Measurements from ENCODE around the gene MORC2. TPM values are rescaled to one million over a fixed set of nuclear protein-coding genes. Genes with fewer than 3 reads are reported as not detected.

MORC2 gene
- polyA plus RNA-seq (2012; ENCODE audit: insufficient read depth, insufficient read length, low read depth) = 130 TPM

DNA sequence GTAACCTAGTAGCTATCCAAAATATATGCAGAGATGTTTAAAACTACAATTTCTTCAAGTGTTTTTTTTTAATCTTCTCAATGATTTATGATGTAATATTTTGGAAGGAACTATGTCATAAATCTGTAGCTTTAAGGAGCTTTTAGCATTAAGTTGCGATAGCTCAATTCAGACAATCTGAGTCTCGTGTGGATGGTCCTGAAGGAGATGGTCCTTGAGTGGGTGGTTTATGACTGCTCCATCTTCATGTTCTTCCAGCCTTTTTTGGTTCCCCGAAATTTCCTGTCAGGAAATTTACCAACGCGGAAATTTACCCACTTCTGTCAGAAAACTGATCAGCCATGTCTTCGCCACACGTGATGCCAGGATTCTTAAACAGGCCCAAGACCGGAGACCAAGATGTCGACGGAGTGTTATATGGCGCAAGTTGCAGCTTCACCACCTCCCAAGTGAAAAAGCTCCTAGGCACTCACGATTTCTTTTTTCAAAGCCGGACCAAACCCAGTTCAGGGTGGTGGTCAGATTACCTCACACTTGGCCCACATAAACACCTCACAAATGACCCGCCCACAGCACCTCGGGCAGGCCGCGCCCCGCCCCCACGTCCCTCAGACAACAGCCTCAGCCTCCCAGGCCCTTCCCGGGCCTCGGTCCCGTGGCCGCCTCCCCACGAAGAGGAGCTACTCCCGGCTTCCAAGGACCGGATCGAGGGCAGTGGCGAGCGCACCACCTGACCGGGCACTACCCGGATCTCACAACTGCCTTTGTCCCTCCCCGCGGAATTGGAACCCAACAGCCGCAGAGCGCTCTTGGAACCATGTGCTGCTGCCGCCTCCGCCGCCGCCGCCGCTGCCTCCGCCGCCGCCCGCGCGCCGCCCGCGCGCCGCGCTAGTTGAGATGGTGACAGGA is at the start of gene MORC2:
Gene MORC2, minus strand, starts transcription at position 760 of the 909 bp plus-strand sequence. CDS start 885 bp downstream, outside the sequence.
- Histone ChIP-seq H3K36me3 (peaks cover 65% of the 10 kb centered on the region), H3K4me3 (ENCODE audit: low read depth, low read length) (peak within 1 kb of the TSS; percentile 65), H3K9me3 (peaks cover 5% of the 10 kb centered on the region), H3K27me3 (no peaks in the 10 kb centered on the region), H3K4me1 (0 out of 2 replicates have a peak, but pooled peaks cover 5% of the 10 kb centered on the region)
- DNase-seq = no peak
- TF ChIP-seq, protein P1, sequence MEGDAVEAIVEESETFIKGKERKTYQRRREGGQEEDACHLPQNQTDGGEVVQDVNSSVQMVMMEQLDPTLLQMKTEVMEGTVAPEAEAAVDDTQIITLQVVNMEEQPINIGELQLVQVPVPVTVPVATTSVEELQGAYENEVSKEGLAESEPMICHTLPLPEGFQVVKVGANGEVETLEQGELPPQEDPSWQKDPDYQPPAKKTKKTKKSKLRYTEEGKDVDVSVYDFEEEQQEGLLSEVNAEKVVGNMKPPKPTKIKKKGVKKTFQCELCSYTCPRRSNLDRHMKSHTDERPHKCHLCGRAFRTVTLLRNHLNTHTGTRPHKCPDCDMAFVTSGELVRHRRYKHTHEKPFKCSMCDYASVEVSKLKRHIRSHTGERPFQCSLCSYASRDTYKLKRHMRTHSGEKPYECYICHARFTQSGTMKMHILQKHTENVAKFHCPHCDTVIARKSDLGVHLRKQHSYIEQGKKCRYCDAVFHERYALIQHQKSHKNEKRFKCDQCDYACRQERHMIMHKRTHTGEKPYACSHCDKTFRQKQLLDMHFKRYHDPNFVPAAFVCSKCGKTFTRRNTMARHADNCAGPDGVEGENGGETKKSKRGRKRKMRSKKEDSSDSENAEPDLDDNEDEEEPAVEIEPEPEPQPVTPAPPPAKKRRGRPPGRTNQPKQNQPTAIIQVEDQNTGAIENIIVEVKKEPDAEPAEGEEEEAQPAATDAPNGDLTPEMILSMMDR (IDR thresholded peaks at IDR 0.05; ENCODE audit: low read depth, low read length) = no peak

DNA sequence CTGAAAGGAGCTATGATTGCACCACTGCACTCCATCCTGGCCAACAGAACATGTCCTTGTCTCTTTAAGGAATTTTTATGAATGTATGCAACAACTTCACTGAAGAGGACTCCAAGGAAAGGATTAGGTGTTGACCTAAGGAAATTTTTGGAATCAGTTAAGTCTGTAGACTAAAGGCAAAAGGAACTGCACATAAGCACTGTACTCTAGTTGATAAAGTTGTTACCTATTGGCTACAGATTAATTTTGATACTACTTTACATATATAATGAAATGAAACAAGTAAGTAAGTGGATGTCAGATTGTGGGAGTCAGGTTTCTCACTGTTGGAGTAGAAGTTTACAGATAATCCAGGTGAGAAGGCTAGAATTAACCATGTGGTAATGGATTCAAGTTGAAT is 37.0 kb upstream of the MORC2 start:
- H3K36me3 ChIP-seq = no peaks in the 10 kb centered on the region
- H3K9me3 ChIP-seq = no peaks in the 10 kb centered on the region
- no peaks in the 10 kb centered on the region for H3K4me1 ChIP-seq
- DNase-seq = no peak
- H3K27me3 ChIP-seq = peaks cover 9% of the 10 kb centered on the region
- H3K4me3 ChIP-seq (ENCODE audit: low read depth, low read length) = no peak overlapping the region
- TF ChIP-seq, protein P1 (IDR thresholded peaks at IDR 0.05; ENCODE audit: low read depth, low read length) = no peak

DNA sequence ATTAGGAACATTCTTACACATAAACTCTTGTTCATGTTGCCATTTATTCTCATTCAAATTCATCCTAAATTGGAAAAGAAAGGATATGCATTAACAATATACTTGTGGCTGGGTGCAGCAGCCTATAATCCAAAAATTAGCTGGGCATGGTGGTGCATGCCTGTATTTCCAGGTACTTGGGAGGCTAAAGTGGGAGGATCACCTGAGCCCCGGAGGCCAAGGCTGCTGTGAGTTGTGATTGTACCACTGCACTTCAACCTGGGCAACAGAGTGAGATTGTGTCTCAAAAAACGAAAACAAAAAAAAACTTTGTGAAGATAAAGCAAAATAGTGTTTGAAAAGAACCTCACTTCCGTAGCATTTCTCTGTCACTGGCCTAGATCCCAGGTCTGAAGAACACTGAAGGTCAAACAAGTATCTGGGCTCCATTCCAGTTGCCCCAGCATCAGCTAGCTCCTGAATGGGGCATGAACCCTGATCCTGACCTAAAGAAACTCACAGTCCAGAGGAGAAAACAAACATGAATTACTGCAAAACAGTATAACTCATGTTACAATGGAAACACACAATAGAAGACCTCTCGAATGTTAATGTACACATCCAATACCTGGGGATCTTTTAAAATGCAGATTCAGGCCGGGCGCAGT is 32.7 kb upstream of the MORC2 start:
- Histone ChIP-seq H3K27me3 (no peaks in the 10 kb centered on the region), H3K4me3 (ENCODE audit: low read depth, low read length) (no peak overlapping the region), H3K4me1 (no peaks in the 10 kb centered on the region), H3K9me3 (no peaks in the 10 kb centered on the region), H3K36me3 (no peaks in the 10 kb centered on the region)
- TF ChIP-seq, protein P1 (IDR thresholded peaks at IDR 0.05; ENCODE audit: low read depth, low read length) = no peak
- no peak for DNase-seq

DNA sequence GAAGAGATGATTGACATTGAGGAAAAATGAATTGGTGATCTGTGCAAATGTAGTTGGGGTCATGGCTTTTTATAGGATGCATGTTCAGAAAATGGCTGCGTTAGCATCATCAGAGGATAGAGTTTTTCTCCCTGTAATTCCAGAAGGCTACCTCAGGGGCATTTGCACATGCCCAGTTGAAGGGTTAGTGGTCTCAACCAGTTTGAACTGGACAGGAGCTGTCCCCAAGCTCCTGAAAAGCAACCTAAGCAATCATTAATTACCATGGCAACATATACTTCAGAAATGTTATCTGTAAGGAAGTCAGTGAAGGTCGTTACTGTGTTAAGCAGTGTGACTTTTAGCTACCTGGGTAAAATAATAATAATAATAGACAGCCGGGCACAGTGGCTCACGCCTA is 29.8 kb upstream of the MORC2 start:
- TF ChIP-seq, protein P1 (IDR thresholded peaks at IDR 0.05; ENCODE audit: low read depth, low read length) = no peak
- Histone ChIP-seq H3K9me3 (no peaks in the 10 kb centered on the region), H3K4me1 (no peaks in the 10 kb centered on the region), H3K36me3 (no peaks in the 10 kb centered on the region), H3K27me3 (no peaks in the 10 kb centered on the region), H3K4me3 (ENCODE audit: low read depth, low read length) (no peak overlapping the region)
- no peak for DNase-seq

DNA sequence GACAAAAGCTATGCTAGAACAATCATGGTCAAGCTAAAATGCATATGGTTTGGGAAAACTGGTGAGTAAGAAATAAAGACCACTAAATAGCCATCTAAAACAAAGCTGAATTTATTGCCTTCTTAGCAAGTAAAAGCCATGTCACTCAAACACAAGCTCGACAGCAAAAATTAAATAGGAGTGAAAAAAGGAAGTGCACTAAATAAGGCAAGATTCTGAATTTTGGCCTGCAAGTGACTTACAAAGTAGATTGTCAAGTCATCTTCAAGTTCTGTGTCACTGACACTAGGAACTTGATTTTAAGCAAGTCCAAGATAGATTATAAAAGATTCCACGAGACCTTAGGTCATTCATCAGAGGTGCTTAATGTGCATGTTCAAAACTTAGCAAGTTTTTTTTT is 27.9 kb upstream of the MORC2 start:
- Histone ChIP-seq H3K27me3 (no peaks in the 10 kb centered on the region), H3K9me3 (no peaks in the 10 kb centered on the region), H3K36me3 (no peaks in the 10 kb centered on the region), H3K4me1 (no peaks in the 10 kb centered on the region), H3K4me3 (ENCODE audit: low read depth, low read length) (no peak overlapping the region)
- DNase-seq = no peak
- TF ChIP-seq, protein P1 (IDR thresholded peaks at IDR 0.05; ENCODE audit: low read depth, low read length) = no peak

Data from BE2C (cell line).